Measurements from ENCODE around the gene NFIB. TPM values are rescaled to one million over a fixed set of nuclear protein-coding genes. Genes with fewer than 3 reads are reported as not detected.

The NFIB gene
- total RNA-seq, 1 experiment from 2014 or later = 18.6 TPM

DNA sequence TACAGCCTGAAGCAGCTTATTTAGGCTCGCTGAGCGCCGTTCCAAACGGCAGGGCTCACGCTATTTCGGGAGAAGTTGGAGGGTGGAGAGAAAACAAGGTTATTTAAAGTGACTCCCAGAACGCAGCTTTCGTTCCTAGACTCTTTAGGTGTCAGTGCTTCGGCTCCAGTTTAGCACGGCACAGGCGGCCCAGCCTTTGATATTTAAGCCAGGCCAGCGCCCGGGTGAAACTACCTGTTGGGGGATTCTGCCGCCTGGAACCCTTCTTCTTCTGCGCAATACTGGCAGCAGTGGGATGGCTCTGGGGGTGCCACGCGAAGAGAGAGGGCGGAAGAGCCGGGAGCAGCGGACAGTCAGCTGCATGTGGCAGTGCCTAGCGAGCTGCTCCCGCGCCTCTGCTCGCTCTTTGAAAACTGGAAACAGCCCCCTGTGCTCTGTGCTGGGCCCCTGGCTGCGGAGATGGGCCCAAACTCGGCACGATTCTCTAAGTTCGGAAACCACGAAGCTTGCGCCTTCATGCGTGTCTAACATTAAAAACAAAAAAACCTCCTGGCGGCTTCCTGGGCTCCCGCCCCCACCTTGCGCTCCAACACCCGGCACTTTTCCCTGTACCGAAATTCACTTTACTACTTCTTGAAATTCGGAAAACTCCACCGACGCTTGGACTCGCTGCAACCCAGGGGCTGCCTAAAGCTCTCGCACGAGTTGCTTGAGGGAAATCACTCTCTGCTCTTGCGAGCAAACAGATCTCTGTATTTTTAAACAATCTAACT lies 34.6 kb upstream of the NFIB start:
- intact Hi-C loops (cut with micrococcal nuclease) = no loop called here

GRCh38 chr9:14348123-14348372 lies 34.1 kb upstream of the NFIB start:
- no peaks in the 10 kb centered on the region for H3K36me3 ChIP-seq (ENCODE audit: low read depth, low read length)
- no peak overlapping the region for H3K27ac ChIP-seq (ENCODE audit: low read length)
- ATAC-seq = peak; percentile 73
- H3F3A ChIP-seq (ENCODE audit: low read length, unreplicated experiment) = no peaks in the 10 kb centered on the region
- no peaks in the 10 kb centered on the region for H3K9me2 ChIP-seq (replicated peaks; ENCODE audit: low read length)
- H4K20me1 ChIP-seq (ENCODE audit: low read length) = no peaks in the 10 kb centered on the region
- no TSS peak for BruUV-seq (replicated peaks)
- H3K4me2 ChIP-seq (ENCODE audit: low read length) = peak overlapping the region; percentile 84
- intact Hi-C loops (cut with micrococcal nuclease) = no loop called here
- H2AFZ ChIP-seq (ENCODE audit: low read length) = peak overlapping the region; percentile 91
- ChIA-PET CTCF (no interaction called here), POLR2A (ENCODE audit: unreplicated experiment) (no interaction called here)
- TF ChIP-seq, protein P1, sequence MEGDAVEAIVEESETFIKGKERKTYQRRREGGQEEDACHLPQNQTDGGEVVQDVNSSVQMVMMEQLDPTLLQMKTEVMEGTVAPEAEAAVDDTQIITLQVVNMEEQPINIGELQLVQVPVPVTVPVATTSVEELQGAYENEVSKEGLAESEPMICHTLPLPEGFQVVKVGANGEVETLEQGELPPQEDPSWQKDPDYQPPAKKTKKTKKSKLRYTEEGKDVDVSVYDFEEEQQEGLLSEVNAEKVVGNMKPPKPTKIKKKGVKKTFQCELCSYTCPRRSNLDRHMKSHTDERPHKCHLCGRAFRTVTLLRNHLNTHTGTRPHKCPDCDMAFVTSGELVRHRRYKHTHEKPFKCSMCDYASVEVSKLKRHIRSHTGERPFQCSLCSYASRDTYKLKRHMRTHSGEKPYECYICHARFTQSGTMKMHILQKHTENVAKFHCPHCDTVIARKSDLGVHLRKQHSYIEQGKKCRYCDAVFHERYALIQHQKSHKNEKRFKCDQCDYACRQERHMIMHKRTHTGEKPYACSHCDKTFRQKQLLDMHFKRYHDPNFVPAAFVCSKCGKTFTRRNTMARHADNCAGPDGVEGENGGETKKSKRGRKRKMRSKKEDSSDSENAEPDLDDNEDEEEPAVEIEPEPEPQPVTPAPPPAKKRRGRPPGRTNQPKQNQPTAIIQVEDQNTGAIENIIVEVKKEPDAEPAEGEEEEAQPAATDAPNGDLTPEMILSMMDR (conservative IDR thresholded peaks at IDR 0.05; ENCODE audit: low read depth, low read length) = no peak
- TF ChIP-seq EZH2phosphoT487 (IDR thresholded peaks at IDR 0.05; ENCODE audit: borderline replicate concordance, low read length) (no peak), EZH2 (IDR thresholded peaks at IDR 0.05; ENCODE audit: low read length, unreplicated experiment) (no peak)
- H3K27me3 ChIP-seq (ENCODE audit: low read length) = no peaks in the 10 kb centered on the region
- H3K9me3 ChIP-seq (ENCODE audit: low read length) = no peaks in the 10 kb centered on the region
- peaks cover 3% of the 10 kb centered on the region; the same call in 1 of the 2 replicates for H3K4me1 ChIP-seq (ENCODE audit: insufficient read depth, low read length)
- peak overlapping the region; percentile 24; the same call in 1 of the 2 replicates for H3K9ac ChIP-seq (ENCODE audit: low read length)
- no peak for DNase-seq
- H3K79me2 ChIP-seq (ENCODE audit: low read length) = no peaks in the 10 kb centered on the region
- H3K4me3 ChIP-seq (ENCODE audit: low read length) = peak overlapping the region; percentile 63

More for the DNA sequence above, 34.6 kb upstream of the NFIB start:
- TF ChIP-seq EZH2phosphoT487 (IDR thresholded peaks at IDR 0.05; ENCODE audit: borderline replicate concordance, low read length) (no peak), EZH2 (IDR thresholded peaks at IDR 0.05; ENCODE audit: low read length, unreplicated experiment) (no peak)
- TF ChIP-seq, protein P1 (conservative IDR thresholded peaks at IDR 0.05; ENCODE audit: low read depth, low read length) = no peak
- no peaks in the 10 kb centered on the region for H4K20me1 ChIP-seq (ENCODE audit: low read length)
- no TSS peak for BruUV-seq (replicated peaks)
- H3K27me3 ChIP-seq (ENCODE audit: low read length) = no peaks in the 10 kb centered on the region
- no peaks in the 10 kb centered on the region for H3K9me2 ChIP-seq (replicated peaks; ENCODE audit: low read length)
- peaks cover 3% of the 10 kb centered on the region; the same call in 1 of the 2 replicates for H3K4me1 ChIP-seq (ENCODE audit: insufficient read depth, low read length)
- no peak overlapping the region for H3K27ac ChIP-seq (ENCODE audit: low read length)
- H3K9me3 ChIP-seq (ENCODE audit: low read length) = no peaks in the 10 kb centered on the region
- no peaks in the 10 kb centered on the region for H3K36me3 ChIP-seq (ENCODE audit: low read depth, low read length)
- ChIA-PET CTCF (no interaction called here), POLR2A (ENCODE audit: unreplicated experiment) (no interaction called here)
- DNase-seq (no peak), ATAC-seq (no peak)
- no peak overlapping the region for H3K4me3 ChIP-seq (ENCODE audit: low read length)
- no peaks in the 10 kb centered on the region for H3F3A ChIP-seq (ENCODE audit: low read length, unreplicated experiment)
- H3K79me2 ChIP-seq (ENCODE audit: low read length) = no peaks in the 10 kb centered on the region
- no peak overlapping the region for H3K9ac ChIP-seq (ENCODE audit: low read length)
- peak overlapping the region; percentile 84; the same call in 1 of the 2 replicates for H3K4me2 ChIP-seq (ENCODE audit: low read length)
- no peak overlapping the region; the same call in 1 of the 2 replicates for H2AFZ ChIP-seq (ENCODE audit: low read length)

DNA sequence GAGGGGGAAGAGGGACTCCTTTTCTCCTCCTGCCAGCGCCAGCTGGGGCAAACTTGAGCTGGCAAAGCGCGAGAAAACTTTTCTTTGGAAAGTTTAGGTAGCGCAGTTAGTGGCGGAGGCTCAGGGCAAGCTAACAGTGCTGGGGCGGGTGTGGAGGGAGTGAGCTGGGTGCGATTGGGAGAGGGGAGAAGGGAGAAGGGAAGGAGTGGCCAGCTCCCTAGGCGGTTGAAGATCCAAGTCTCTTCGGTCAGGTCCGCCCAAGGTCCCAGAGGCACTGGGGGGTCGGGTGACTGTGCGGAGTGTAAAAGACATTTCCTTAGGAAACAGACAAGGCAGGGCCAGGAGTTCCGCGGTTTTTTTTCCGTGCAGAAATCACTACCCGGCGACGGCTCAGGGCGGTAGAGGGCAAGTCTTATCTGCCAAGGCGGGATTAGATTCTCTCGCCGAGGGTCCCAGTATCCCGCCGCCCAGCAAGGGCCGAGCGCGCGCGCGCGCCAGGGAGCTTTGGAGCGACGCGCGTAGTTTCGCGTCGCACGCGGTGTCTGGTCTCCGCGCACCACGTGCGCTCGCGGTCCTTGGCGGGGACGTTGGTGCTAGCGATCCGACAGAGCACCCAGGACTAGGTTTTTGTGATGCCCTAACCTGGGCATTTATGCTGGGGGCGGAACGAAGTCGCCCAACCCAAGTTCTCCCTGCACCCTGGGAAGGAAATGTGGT lies 33.6 kb upstream of the NFIB start:
- Histone ChIP-seq H3K79me2 (ENCODE audit: low read length) (no peaks in the 10 kb centered on the region), H3K36me3 (ENCODE audit: low read depth, low read length) (no peaks in the 10 kb centered on the region), H4K20me1 (ENCODE audit: low read length) (no peaks in the 10 kb centered on the region), H3K4me2 (ENCODE audit: low read length) (peak overlapping the region; percentile 84), H3K27ac (ENCODE audit: low read length) (no peak overlapping the region), H3K9me3 (ENCODE audit: low read length) (no peaks in the 10 kb centered on the region), H3K4me3 (ENCODE audit: low read length) (peak overlapping the region; percentile 63), H3K9ac (ENCODE audit: low read length) (peak overlapping the region; percentile 24), H3K9me2 (replicated peaks; ENCODE audit: low read length) (no peaks in the 10 kb centered on the region), H3K4me1 (ENCODE audit: insufficient read depth, low read length) (peaks cover 3% of the 10 kb centered on the region; the same call in 1 of the 2 replicates), H3F3A (ENCODE audit: low read length, unreplicated experiment) (no peaks in the 10 kb centered on the region), H2AFZ (ENCODE audit: low read length) (peak overlapping the region; percentile 91), H3K27me3 (ENCODE audit: low read length) (no peaks in the 10 kb centered on the region)
- TF ChIP-seq, protein P1 (conservative IDR thresholded peaks at IDR 0.05; ENCODE audit: low read depth, low read length) = no peak
- TF ChIP-seq EZH2phosphoT487 (IDR thresholded peaks at IDR 0.05; ENCODE audit: borderline replicate concordance, low read length) = no peak
- no peak for TF ChIP-seq EZH2 (IDR thresholded peaks at IDR 0.05; ENCODE audit: low read length, unreplicated experiment)
- ChIA-PET CTCF (no interaction called here), POLR2A (ENCODE audit: unreplicated experiment) (no interaction called here)
- DNase-seq = peak; percentile 10
- peak; percentile 72 for ATAC-seq
- intact Hi-C loops (cut with micrococcal nuclease) = no loop called here
- BruUV-seq (replicated peaks) = no TSS peak

Data from PC-3 (cell line).